Astrocyte (in vitro differentiated cells and primary cell): ENCODE results near the gene LRSAM1.

Experiments used
- CTCF ChIP-seq: IDR thresholded peaks from 2 replicates; pipeline ENCODE4 v1.5.1; 2011; ENCODE audit warnings: low read depth, mild to moderate bottlenecking, inconsistent platforms, low read length, moderate library complexity; ENCODE audit not compliant: insufficient read depth
- EZH2 ChIP-seq: IDR thresholded peaks from 2 replicates; pipeline ENCODE4 v1.6.1; 2012; ENCODE audit warnings: mild to moderate bottlenecking, low read length, inconsistent platforms; ENCODE audit not compliant: insufficient read depth

GRCh38 chr9:127455324-127455992, 4.1 kb downstream of the LRSAM1 start:
- TF ChIP-seq CTCF (no peak), EZH2 (no peak)
